ENCODE data around the gene OPCML. TPM values are rescaled to one million over a fixed set of nuclear protein-coding genes. Genes with fewer than 3 reads are reported as not detected.

Gene OPCML
- total RNA-seq, 2 experiments from 2014 or later, result not detected

- intact Hi-C loops (cut with micrococcal nuclease), result no loop called here
- no peaks in the 10 kb centered on the region for H3K36me3 Mint-ChIP-seq
- H3K9me3 Mint-ChIP-seq, result no peaks in the 10 kb centered on the region
- no peaks in the 10 kb centered on the region for H3K4me1 Mint-ChIP-seq (ENCODE audit: low read depth)
- POLR2A ChIA-PET, result no interaction called here
- DNase-seq, result no peak
- no peak overlapping the region for H3K27ac Mint-ChIP-seq
- no peak overlapping the region for H3K4me3 Mint-ChIP-seq
- CTCF ChIA-PET, result no interaction called here
- H3K27me3 Mint-ChIP-seq, result peaks cover 1% of the 10 kb centered on the region
These were observed 883.0 kb downstream of the OPCML start for GRCh38 chr11:132649277-132649676.

GRCh38 chr11:132648851-132649250 is 883.5 kb downstream of the OPCML start:
- DNase-seq, result no peak
- Mint-ChIP-seq H3K9me3 (no peaks in the 10 kb centered on the region), H3K36me3 (no peaks in the 10 kb centered on the region), H3K27ac (no peak overlapping the region), H3K27me3 (peaks cover 1% of the 10 kb centered on the region), H3K4me1 (ENCODE audit: low read depth) (no peaks in the 10 kb centered on the region), H3K4me3 (no peak overlapping the region)
- ChIA-PET POLR2A (no interaction called here), CTCF (no interaction called here)
- intact Hi-C loops (cut with micrococcal nuclease), result no loop called here

DNA sequence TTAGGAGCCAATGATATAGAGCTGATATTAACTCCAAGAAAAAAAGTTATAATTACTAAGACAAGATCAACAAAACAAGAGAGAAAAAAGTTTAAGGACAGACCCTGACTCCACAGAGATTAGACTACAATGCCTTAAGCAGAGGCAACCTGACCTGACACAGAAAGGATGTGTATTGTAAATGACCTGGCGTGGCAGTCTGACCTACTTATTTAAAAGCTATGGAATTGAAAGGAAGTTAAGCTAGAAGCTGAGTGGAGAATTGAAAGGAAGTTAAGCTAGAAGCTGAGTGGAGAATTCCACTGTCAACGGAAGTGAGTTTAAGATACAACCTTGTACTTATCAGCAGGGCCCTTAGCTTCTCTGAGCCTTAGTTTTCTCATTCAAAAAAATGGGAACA is 885.4 kb downstream of the OPCML start:
- H3K27ac Mint-ChIP-seq, result no peak overlapping the region
- no peaks in the 10 kb centered on the region for H3K4me1 Mint-ChIP-seq (ENCODE audit: low read depth)
- no peak for DNase-seq
- H3K4me3 Mint-ChIP-seq, result no peak overlapping the region
- H3K9me3 Mint-ChIP-seq, result no peaks in the 10 kb centered on the region
- intact Hi-C loops (cut with micrococcal nuclease), result no loop called here
- no peaks in the 10 kb centered on the region for H3K36me3 Mint-ChIP-seq
- H3K27me3 Mint-ChIP-seq, result no peaks in the 10 kb centered on the region
- ChIA-PET CTCF (no interaction called here), POLR2A (no interaction called here)

DNA sequence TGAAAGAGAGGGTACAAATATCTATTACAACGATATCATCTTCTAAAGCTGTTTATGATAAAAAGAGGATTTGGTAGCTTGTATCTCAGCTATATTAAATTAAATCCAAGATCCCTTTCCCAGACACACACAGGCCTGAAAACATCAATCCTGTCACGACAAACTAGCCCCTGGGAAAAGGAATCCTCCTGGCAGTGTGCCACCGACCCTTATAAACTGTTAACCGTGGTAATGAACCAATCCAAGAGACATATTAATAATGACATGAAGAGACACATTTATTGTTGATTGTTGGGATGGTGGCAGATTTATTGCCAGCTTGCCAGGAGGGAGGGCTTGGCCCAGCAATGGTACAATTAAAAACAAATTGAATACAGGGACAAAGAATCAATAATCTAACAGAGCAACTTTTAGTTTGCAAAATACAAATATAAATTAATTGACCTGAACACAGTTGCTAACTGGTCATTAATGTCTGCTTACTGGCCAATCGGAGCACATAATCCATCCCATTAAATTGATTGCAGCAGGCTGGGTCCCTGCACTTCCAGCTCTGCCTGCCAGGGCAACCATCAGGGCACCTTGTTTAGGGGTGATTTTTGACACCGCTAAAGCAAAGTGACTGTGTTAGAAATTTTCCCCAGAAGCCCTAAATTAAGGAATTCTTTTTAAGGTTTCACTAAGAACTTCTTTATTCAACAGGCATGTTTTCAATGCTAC is 887.6 kb downstream of the OPCML start:
- CTCF ChIA-PET, result no interaction called here
- H3K9me3 Mint-ChIP-seq, result no peaks in the 10 kb centered on the region
- no peaks in the 10 kb centered on the region for H3K27me3 Mint-ChIP-seq
- no peaks in the 10 kb centered on the region for H3K36me3 Mint-ChIP-seq
- H3K4me3 Mint-ChIP-seq, result no peak overlapping the region
- POLR2A ChIA-PET, result no interaction called here
- intact Hi-C loops (cut with micrococcal nuclease), result no loop called here
- no peak overlapping the region for H3K27ac Mint-ChIP-seq
- no peak for DNase-seq
- no peaks in the 10 kb centered on the region for H3K4me1 Mint-ChIP-seq (ENCODE audit: low read depth)

DNA sequence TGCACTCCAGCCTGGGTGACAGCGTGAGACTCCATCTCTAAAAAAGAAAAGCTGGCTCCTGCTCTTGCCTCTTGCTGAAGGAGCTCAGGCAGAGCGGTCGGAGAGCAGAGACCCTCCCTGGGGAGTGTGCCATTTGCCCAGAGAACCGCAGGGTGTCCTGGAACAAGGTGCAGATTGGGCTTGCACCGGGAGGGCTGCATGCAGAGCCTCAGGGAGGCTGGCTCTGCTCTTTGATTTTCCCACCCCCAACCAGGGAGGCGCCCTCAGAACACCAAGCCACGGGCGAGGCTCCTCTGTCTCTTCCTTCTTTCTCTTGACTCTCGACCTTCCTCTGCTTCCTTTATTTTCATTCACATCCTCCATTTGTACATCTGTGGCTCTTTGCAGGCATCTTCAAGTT is 889.1 kb downstream of the OPCML start:
- no peak for DNase-seq
- POLR2A ChIA-PET, result interaction anchor here (0.6 kb wide), 1 partner anchor 614 kb away, joined by 3 read pairs; no protein-coding TSS in a partner anchor
- intact Hi-C loops (cut with micrococcal nuclease), result no loop called here
- Mint-ChIP-seq H3K4me1 (ENCODE audit: low read depth) (no peaks in the 10 kb centered on the region), H3K9me3 (no peaks in the 10 kb centered on the region), H3K36me3 (no peaks in the 10 kb centered on the region), H3K4me3 (no peak overlapping the region), H3K27me3 (no peaks in the 10 kb centered on the region), H3K27ac (no peak overlapping the region)
- CTCF ChIA-PET, result no interaction called here

- Mint-ChIP-seq H3K27ac (no peak overlapping the region), H3K4me3 (no peak overlapping the region), H3K27me3 (no peaks in the 10 kb centered on the region), H3K4me1 (ENCODE audit: low read depth) (no peaks in the 10 kb centered on the region), H3K36me3 (no peaks in the 10 kb centered on the region), H3K9me3 (no peaks in the 10 kb centered on the region)
- ChIA-PET POLR2A (no interaction called here), CTCF (no interaction called here)
- no peak for DNase-seq
- intact Hi-C loops (cut with micrococcal nuclease), result no loop called here
These were observed 891.3 kb downstream of the OPCML start for GRCh38 chr11:132640952-132641351.

GRCh38 chr11:132639986-132640385 is 892.3 kb downstream of the OPCML start:
- H3K4me1 Mint-ChIP-seq (ENCODE audit: low read depth), result no peaks in the 10 kb centered on the region
- no peaks in the 10 kb centered on the region for H3K9me3 Mint-ChIP-seq
- H3K27ac Mint-ChIP-seq, result no peak overlapping the region
- ChIA-PET CTCF (no interaction called here), POLR2A (no interaction called here)
- H3K4me3 Mint-ChIP-seq, result no peak overlapping the region
- no peaks in the 10 kb centered on the region for H3K27me3 Mint-ChIP-seq
- H3K36me3 Mint-ChIP-seq, result no peaks in the 10 kb centered on the region
- intact Hi-C loops (cut with micrococcal nuclease), result no loop called here
- DNase-seq, result no peak

DNA sequence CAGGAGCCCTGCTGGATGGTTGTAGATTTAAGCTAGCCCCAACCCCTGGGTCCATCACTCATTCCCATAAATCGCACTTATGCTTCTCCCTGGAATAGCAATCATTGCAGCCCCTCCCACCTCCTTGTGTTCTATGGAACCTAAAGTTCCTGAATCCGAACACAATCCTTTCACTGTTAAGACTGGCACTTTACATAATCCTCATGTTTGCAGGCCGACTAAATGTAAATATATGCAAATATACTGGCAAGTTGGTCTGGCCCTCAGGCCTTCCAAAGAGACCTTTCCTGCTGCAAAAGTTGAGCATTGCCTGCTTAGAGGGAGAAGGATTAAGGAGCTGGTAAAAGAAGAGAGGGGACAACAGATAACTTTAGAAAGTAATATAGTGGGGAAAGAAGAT is 892.9 kb downstream of the OPCML start:
- Mint-ChIP-seq H3K27ac (no peak overlapping the region), H3K9me3 (no peaks in the 10 kb centered on the region), H3K27me3 (no peaks in the 10 kb centered on the region), H3K36me3 (no peaks in the 10 kb centered on the region), H3K4me3 (no peak overlapping the region), H3K4me1 (ENCODE audit: low read depth) (no peaks in the 10 kb centered on the region)
- no peak for DNase-seq
- intact Hi-C loops (cut with micrococcal nuclease), result no loop called here
- ChIA-PET POLR2A (no interaction called here), CTCF (no interaction called here)

DNA sequence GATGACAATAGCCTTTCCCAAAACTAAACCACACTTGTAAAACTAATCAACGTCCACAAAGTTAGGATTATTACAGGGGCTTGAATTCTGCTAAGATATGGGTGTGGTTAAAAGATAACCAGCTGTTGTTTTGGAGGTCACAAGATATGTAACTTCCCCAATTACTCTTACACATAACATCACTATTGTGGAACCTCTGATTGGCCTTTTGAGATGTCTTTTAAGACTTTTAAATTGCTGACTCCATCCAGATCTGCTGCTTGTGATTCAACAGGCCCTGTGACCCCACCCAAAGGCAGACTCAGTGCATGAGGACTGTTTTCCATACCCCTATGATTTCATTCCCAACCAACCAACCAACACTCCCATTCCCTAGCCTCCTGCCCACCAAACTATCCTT is 893.9 kb downstream of the OPCML start:
- DNase-seq, result no peak
- Mint-ChIP-seq H3K27me3 (no peaks in the 10 kb centered on the region), H3K36me3 (no peaks in the 10 kb centered on the region), H3K4me3 (no peak overlapping the region), H3K27ac (no peak overlapping the region), H3K9me3 (no peaks in the 10 kb centered on the region), H3K4me1 (ENCODE audit: low read depth) (no peaks in the 10 kb centered on the region)
- intact Hi-C loops (cut with micrococcal nuclease), result no loop called here
- POLR2A ChIA-PET, result no interaction called here
- CTCF ChIA-PET, result no interaction called here

- no peak for DNase-seq
- POLR2A ChIA-PET, result no interaction called here
- H3K4me1 Mint-ChIP-seq (ENCODE audit: low read depth), result no peaks in the 10 kb centered on the region
- H3K27me3 Mint-ChIP-seq, result no peaks in the 10 kb centered on the region
- no peak overlapping the region for H3K4me3 Mint-ChIP-seq
- intact Hi-C loops (cut with micrococcal nuclease), result no loop called here
- no peaks in the 10 kb centered on the region for H3K36me3 Mint-ChIP-seq
- H3K27ac Mint-ChIP-seq, result no peak overlapping the region
- H3K9me3 Mint-ChIP-seq, result no peaks in the 10 kb centered on the region
- CTCF ChIA-PET, result no interaction called here
These were observed 895.8 kb downstream of the OPCML start for GRCh38 chr11:132636523-132636922.

DNA sequence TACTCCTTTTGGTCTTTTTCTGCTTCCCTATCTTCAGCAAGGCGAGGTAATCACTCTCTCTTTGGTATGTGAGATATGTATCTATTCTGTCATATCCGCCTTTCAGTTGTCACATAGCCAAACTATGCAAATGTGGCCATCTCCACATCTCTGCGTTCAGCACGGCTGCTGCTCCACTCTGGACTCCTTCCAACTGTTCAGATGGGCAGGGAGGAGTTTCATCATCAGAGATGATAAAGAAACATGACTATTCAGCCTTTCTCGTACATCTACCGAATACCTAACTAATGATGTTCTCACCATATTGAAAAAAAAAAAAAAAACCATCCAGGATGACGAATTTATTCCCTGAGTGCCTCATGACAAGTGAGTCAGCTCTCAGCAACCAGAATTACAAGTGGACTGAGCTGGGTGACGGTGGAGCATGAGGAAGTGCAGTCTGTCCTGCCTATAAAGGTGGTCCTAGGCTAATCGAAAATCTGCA is 899.6 kb downstream of the OPCML start:
- H3K9me3 Mint-ChIP-seq, result no peaks in the 10 kb centered on the region
- ChIA-PET POLR2A (no interaction called here), CTCF (no interaction called here)
- H3K27me3 Mint-ChIP-seq, result no peaks in the 10 kb centered on the region
- H3K4me3 Mint-ChIP-seq, result no peak overlapping the region
- H3K27ac Mint-ChIP-seq, result no peak overlapping the region
- intact Hi-C loops (cut with micrococcal nuclease), result no loop called here
- DNase-seq, result no peak
- H3K36me3 Mint-ChIP-seq, result no peaks in the 10 kb centered on the region
- no peaks in the 10 kb centered on the region for H3K4me1 Mint-ChIP-seq (ENCODE audit: low read depth)

DNA sequence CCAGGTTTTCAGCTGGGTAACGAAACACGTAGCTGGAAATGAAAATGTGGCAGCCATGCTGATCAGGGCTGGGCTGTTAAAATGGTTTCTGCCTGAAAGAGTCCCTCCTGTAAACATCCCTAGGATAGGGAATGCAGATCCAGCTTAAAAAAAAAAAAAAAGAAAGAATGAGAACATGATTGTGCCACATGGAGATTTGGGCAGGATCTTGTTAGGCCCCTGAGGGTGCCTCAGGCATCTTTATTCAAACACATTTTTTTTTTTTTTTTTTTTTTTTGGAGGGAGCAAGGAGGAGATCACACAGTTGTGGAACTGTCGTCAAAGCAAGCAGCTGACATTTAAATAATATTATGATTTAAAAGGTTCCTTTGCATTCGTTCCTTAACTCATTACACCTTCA is 900.3 kb downstream of the OPCML start:
- DNase-seq, result no peak
- Mint-ChIP-seq H3K27ac (no peak overlapping the region), H3K4me1 (ENCODE audit: low read depth) (no peaks in the 10 kb centered on the region), H3K27me3 (no peaks in the 10 kb centered on the region), H3K36me3 (no peaks in the 10 kb centered on the region), H3K9me3 (no peaks in the 10 kb centered on the region), H3K4me3 (no peak overlapping the region)
- POLR2A ChIA-PET, result no interaction called here
- CTCF ChIA-PET, result no interaction called here
- intact Hi-C loops (cut with micrococcal nuclease), result no loop called here

- Mint-ChIP-seq H3K27ac (no peak overlapping the region), H3K4me1 (ENCODE audit: low read depth) (no peaks in the 10 kb centered on the region), H3K36me3 (no peaks in the 10 kb centered on the region), H3K27me3 (no peaks in the 10 kb centered on the region), H3K9me3 (no peaks in the 10 kb centered on the region), H3K4me3 (no peak overlapping the region)
- ChIA-PET POLR2A (no interaction called here), CTCF (no interaction called here)
- intact Hi-C loops (cut with micrococcal nuclease), result no loop called here
- no peak for DNase-seq
These were observed 904.3 kb downstream of the OPCML start for GRCh38 chr11:132627981-132628380.

Measured in activated CD4-positive, alpha-beta memory T cell treated with anti-CD3 and anti-CD28 coated beads for 36 hours (primary cell).